CD4-positive, alpha-beta T cell treated with Interleukin-4 for 1 hour (primary cell): ENCODE measurements around the gene COA8.

ENCODE experiments used
- DNase-seq, 2 donors: peaks; one replicate each; pipeline ENCODE4 v3.0.0-alpha.2; 2020 to 2022

COA8 gene

GRCh38 chr14:103537175-103537990 lies 25.4 kb upstream of the COA8 start:
- no peak for DNase-seq

DNA sequence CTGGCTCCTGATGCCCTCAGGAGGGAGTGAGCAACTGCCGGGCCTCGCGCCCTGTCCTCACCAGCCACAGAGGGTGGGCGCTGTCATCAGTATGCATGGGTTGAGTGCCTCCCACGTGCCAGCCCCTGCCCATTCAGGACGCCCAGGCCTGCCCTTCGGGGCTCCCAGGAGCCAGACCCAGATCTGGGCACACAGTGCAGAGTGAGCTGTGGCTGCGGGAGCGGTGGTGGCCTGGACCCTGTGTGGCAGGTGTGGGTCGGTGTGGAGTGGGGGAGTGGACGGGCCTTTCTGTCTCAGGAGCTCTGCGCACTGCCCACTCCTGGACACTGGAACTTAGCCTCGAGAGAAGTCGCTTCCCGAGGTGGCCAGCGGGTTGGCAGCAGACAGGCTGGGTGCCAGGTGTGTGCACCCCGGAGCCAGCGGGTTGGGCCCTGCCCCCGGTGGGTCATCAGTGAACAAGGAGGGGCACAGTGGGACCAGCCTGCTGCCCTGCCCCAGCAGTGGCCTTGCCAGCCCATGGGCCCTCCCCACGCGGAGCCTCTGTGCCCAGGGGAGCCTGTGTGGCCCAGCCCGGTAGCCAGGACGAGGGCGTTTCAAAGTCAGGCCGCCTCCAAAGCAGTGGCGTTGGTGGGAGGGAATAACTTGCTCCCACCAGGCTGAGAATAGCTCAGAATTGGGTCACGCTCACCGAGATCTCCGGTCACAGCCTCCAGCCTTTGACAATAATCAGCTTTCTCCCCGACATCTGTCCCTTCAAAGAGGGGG lies 24.3 kb upstream of the COA8 start:
- DNase-seq: no peak

GRCh38 chr14:103539056-103539825 lies 23.5 kb upstream of the COA8 start:
- DNase-seq: no peak

DNA sequence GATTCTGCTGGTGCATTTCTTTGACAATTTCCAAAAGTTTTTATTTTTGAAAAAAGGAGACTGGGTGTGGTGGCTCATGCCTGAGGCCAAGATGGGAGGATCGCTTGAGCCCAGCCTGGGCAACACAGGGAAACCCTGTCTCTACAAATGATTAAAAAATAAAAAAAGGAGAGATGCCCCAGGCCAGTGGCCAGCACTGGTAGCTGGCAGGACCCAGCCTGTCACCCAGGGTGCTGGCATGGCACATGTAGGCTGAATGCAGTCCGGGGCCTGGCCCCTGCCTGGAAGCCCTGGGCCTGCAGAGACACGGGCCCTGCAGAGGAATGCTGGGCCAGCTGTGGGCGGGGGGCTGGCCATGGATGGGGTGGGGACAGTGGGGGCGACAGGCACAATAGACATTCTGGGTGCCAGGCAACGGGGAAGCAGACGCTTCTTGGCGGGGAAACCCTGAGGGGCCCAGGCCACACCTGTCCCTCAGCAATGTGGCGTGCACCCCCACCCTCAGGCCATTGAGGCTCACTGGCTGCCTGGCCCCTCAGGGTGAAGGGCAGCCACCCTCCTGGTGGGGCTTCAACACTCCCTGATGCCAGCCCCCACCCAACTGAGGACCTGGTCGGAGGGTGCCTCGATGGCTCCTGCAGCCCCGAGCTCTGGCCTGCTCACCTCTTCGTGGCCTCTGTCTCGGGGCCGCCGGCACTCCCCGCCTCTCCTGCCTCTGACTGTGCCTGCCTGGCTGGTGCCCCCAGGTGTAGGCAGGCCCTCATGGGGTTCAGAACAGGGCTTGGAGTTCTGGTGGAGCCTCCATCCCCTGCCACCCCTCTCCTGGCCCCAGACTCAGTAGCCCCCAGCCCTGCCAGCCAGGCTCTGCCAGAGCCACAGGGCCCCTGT lies 21.7 kb upstream of the COA8 start:
- no peak for DNase-seq

DNA sequence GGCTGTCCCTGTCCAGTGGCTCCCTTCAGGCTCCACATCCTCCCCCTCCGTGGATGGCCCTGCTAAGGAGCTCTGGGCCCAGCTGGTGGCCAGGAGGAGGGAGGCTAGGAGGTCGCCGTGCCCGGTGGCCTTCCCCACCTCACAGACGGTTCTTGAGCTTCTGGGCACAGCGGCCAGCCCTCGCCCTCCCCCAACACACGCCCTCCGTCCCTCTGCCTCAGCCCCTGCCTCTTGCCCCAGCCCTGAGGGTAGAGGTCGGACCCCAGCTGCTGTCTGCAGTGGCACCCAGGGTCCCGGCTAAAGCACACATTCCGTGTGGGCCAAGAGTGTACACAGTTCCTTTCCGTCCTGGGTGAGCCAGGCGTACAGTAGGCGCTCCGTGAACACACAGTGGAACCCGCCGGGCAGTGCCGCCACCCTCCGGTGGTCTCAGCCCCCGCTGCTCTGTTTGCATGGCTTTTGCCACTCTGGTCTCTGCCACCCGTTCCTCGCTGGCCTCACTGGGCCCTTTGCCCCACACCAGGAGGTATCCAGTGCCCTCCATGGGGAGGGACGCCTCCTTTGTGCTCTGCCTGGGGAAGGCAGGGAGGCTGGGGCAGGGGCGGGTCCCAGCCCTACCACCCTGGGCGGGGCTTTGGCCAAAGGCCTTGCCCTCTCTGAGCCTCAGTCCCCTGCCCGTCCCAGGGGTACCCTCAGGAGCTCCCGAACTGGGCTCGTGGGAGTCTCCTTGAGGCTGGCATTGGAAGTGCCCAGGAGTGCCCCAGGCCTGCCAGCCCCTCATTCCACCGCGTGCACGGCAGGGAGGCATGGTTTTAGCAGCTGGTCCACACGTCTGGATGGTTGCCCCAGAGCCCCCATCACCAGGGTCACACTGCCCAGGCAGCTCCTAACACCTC lies 20.8 kb upstream of the COA8 start:
- DNase-seq: no peak

DNA sequence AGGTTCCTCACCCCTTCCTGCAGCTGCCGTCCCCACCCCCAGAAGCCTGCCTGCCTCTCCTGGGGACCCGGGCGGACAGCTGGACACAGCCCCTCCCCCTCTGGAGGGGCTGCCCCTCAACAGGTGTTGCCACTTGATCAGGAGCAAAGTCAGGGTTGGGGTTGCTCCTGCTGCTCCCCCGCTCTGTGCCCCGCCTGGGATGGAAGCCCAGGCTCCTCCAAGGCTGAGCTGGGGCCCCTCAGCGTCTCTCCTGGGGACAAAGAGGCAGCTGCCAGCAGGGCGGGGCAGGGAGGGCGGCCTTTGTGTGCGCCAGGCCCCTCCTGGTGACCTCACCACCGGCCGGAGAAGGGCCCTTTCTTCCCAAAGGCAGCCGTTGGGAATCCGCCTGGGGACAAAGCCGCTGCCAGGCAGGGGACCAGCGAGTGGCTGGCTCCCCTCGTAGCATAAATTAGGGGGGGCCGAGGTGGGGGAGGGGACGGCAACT lies 20.1 kb upstream of the COA8 start:
- no peak for DNase-seq

DNA sequence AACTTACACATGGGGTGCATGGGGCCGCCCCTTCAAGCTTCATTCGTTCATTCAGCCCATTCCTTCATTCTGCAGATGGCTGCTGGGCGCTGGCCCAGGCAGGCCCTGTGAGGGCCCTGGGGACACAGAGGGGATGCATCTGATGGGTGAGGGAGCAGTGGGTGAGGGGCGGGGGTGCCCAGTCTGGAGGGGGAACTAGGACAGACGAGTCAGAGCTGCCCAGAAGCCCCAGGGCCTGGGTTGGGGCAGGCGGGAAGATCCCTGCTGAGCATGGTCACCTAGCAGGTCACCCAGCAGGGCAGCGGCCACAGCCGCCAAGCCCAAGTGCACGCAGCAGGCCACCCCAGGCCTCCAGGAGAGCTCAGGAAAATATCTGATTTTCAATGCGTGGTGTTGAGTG lies 19.6 kb upstream of the COA8 start:
- DNase-seq: no peak

DNA sequence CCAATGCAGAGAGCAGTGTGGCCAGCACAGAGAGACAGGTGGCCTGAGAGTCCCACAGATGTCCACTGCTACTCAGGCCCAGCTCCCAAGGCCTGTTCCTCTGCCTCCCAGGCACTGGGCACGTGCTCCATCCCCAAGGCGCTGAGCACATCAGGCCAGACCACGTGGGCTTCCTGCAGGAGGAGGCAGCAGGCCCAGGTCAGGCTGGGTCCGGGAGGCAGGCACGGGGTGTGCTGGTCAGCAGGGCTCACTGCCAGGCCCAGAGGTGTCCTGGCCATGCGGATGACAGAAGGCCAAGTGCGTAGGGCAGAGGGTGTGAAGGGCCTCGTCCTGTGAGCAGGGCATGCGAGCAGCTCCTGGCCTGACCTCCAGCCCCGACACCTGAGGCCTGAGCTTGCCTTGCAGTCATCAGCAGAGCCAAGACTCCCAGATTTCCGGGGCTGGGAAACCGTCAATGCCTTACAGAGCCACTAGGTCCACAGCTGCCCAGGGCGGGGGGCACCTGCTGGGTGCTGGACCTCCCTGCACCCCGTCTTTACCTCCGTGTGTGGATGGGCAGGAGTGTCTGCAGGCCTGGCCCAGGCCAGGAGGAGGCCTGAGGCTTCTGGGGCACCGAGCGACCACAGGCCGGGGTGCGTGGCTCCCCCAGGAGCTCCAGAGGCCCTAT lies 18.9 kb upstream of the COA8 start:
- no peak for DNase-seq

DNA sequence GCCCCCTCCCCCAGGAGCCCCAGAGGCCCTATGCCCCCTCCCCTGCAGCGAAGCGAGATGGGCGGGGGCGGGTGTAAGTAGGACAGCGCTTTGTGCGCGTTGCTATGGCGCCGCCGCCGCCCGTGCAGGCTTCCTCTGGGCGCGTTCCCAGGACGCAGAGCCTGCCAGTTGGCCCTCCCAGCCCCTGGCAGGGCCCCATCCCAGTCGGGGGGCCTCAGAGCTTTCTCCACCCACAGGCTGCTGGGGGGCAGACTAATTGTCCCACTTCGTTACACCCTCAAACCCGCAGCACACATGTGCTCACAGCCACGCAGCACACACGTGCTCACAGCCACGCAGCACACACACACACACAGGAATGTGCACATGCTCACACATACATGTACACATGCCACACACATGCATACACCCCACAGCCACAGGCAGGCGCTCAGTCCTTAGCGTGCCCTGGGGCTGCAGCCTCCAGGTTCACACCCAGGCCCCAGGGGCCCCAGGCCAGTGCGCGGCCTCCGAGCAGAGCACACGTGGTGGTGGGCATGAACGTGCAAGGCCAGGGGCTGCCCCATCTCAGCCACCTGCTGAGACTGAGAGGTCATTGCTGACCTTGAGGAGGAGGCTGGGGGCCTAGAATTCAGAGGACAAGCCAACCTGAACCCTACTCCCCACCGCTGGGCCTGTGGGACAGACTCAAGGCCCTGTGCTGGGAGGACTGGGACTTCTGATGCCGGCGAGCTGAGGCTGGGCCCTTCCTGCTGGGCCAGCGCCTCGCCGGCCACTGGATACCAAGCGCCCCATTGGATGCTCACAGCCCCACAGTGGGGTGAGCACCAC lies 18.2 kb upstream of the COA8 start:
- no peak for DNase-seq

DNA sequence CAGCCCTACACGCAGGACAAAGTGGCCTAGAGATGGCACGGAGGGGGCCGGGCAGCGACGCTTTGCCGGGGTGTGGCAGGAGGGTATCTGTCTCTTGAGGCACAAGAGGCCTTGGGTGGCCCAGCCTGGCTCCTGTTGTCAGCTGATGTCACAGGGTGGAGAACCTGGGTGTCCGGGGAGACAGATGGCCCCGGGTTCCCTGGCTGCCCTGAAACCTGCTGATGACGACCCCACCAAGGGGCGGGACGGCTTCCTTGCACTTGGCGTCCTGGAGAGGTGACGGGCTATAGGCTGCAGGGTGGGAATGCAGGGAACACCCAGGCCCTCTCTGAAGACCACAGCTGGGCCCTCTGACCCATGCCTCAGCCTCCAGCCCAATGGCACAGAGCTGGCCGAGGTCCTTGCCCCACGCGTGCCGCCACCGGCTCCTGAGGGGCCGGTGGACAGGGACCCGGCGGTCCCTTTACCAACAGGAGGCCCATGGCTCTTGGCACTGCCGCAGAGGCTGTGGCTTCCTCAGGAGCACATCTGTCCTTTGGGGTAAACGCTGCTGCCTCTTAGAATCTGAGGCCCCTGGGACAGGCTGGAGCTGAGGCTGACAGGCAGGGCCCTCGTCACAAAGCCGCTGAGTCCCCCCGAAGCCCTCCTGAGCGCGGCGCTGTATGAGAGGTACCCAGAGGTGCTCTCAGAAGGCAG lies 17.4 kb upstream of the COA8 start:
- no peak for DNase-seq

- DNase-seq: no peak
These were observed 16.7 kb upstream of the COA8 start for GRCh38 chr14:103545915-103546651.

GRCh38 chr14:103546652-103547454 lies 15.9 kb upstream of the COA8 start:
- peak; percentile 78 for DNase-seq

- no peak for DNase-seq
These were observed 15.3 kb upstream of the COA8 start for GRCh38 chr14:103547455-103547940.

GRCh38 chr14:103547941-103548462 lies 14.8 kb upstream of the COA8 start:
- DNase-seq: no peak

DNA sequence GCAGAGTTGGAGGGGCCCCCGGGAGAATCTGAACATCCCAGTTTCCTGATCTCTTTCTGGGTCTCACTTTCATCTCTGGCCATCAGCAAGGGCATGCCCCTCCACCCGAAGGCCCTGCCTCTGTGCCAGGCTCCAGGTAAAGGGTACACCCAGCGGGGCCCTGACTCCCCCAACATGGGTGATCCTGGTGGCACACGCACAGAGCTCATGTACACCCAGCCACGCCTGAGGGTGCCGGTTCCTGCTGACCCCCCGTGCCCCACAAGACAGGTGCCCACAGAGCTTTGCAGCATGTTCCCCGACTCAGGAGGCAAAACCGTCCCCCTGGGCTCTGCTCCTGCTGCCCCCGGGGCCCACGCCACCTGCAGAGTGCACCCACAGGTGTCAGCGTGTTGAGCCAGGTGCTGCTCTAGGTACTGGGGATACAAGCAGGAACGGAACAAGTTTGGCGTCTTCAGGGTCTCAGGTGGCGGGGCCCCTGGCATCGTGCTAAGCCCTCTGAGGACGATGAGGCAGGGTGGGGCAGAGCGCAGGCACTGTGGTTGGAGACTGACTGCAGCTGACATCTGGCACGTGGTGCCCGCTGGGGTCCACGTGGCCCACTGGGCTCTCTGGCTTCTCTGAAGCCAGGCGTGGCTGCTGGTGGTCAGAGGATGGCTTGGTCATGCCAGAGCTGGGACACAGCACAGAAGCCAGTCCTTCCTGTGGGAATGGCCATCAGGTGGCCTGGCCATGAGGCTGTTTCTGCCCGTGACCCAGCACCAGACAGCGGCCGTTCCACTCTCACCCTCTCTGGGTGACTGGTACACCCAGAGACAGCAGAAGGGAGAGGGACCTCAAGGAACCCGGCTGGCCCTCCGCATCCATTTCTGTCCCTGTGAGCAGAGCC lies 14.1 kb upstream of the COA8 start:
- DNase-seq: no peak
